Measurements from ENCODE around the gene DOK5. TPM values are rescaled to one million over a fixed set of nuclear protein-coding genes. Genes with fewer than 3 reads are reported as not detected.

DOK5 gene
- total and polyA plus RNA-seq, 2 donors from 2014 or later: 4.8 to 5.4 TPM

DNA sequence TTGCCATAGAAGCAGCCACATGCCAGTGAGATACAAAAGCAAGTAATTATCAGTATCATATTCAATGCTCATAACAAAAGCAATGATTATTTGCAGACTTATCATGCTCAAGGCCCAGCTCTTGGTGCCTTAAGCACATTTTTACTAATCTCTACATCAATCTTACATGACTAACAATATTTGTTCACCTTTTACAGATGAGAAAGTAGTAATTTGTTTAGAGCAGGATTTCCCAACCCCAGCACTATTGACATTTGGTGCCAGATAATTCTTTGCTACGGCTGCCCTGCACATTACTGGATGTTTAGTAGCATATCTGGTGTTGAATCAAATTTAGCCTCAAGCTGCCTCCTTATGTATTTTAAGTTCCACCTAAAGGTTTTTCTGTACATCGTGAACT, 19.0 kb upstream of the DOK5 start:
- Histone ChIP-seq H3K4me3 (ENCODE audit: low read length in 3 of 3) (no peak overlapping the region), H3K27me3 (ENCODE audit: control insufficient read depth, insufficient read depth, low read length) (no peaks in the 10 kb centered on the region), H3K4me1 (ENCODE audit: control insufficient read depth in 2 of 3, insufficient read depth in 2 of 3, low read depth in 1 of 3, low read length in 3 of 3) (no peaks in the 10 kb centered on the region), H3K27ac (ENCODE audit: low read depth in 2 of 2, low read length in 2 of 2) (no peak overlapping the region), H3K36me3 (ENCODE audit: control insufficient read depth in 2 of 3, insufficient read depth in 3 of 3, low read length in 3 of 3) (no peaks in the 10 kb centered on the region), H3K9me3 (ENCODE audit: control insufficient read depth in 2 of 3, insufficient read depth in 1 of 3, low read length in 3 of 3) (peaks cover 0 to 5% (median 0%) of the 10 kb centered on the region in 3 donors), H3K9ac (ENCODE audit: low read length in 3 of 3) (no peak overlapping the region)
- DNase-seq (no peak), FAIRE-seq (no peak)
- intact Hi-C loops (cut with DNase I): no loop called here
- TF ChIP-seq, protein P1, sequence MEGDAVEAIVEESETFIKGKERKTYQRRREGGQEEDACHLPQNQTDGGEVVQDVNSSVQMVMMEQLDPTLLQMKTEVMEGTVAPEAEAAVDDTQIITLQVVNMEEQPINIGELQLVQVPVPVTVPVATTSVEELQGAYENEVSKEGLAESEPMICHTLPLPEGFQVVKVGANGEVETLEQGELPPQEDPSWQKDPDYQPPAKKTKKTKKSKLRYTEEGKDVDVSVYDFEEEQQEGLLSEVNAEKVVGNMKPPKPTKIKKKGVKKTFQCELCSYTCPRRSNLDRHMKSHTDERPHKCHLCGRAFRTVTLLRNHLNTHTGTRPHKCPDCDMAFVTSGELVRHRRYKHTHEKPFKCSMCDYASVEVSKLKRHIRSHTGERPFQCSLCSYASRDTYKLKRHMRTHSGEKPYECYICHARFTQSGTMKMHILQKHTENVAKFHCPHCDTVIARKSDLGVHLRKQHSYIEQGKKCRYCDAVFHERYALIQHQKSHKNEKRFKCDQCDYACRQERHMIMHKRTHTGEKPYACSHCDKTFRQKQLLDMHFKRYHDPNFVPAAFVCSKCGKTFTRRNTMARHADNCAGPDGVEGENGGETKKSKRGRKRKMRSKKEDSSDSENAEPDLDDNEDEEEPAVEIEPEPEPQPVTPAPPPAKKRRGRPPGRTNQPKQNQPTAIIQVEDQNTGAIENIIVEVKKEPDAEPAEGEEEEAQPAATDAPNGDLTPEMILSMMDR (IDR thresholded peaks at IDR 0.05; ENCODE audit: borderline replicate concordance, extremely low read depth, insufficient read depth): no peak

DNA sequence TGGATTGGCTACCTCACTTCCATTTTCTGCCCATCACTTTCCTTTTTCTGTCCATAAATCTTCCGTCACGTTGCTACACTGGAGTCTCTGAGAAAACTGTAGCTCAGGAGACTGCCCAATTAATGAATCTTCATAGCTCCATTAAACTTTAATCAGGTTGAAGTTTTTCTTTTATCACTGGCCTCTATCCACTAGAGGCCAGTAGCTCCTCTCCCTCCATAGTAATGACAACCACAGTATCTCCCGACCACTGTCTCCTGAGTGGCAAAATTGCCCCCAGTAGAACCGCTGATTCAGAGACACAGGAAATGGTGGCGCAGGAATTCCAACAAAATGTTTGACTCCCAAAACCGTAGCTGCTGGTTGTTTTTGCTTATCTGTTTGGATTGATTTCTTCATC, 18.4 kb upstream of the DOK5 start:
- Histone ChIP-seq H3K4me1 (ENCODE audit: control insufficient read depth in 2 of 3, insufficient read depth in 2 of 3, low read depth in 1 of 3, low read length in 3 of 3) (no peaks in the 10 kb centered on the region), H3K27me3 (ENCODE audit: control insufficient read depth, insufficient read depth, low read length) (no peaks in the 10 kb centered on the region), H3K9me3 (ENCODE audit: control insufficient read depth in 2 of 3, insufficient read depth in 1 of 3, low read length in 3 of 3) (peaks cover 0 to 5% (median 0%) of the 10 kb centered on the region in 3 donors), H3K9ac (ENCODE audit: low read length in 3 of 3) (no peak overlapping the region), H3K36me3 (ENCODE audit: control insufficient read depth in 2 of 3, insufficient read depth in 3 of 3, low read length in 3 of 3) (no peaks in the 10 kb centered on the region), H3K27ac (ENCODE audit: low read depth in 2 of 2, low read length in 2 of 2) (no peak overlapping the region), H3K4me3 (ENCODE audit: low read length in 3 of 3) (no peak overlapping the region)
- DNase-seq (no peak), FAIRE-seq (no peak)
- intact Hi-C loops (cut with DNase I): no loop called here
- TF ChIP-seq, protein P1 (IDR thresholded peaks at IDR 0.05; ENCODE audit: borderline replicate concordance, extremely low read depth, insufficient read depth): no peak

DNA sequence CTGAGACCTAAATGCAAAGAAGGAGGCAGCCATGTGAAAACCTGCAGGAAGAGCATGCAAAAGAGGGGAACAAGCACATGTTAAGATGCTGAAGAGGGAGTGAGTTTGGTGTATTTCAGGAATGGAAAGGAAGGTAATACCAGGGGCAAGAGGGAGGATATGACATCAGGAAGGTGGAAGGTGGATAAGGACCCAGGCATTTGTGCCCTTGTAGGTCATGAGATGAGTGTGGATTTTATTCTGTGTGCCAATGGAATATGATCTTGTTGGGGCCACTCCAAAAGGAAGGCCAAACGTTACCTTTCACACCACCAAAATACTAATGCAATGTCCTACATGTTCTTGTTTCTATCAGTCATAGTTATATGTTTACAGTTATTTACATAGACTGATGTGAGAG, 17.2 kb upstream of the DOK5 start:
- Histone ChIP-seq H3K4me1 (ENCODE audit: control insufficient read depth in 2 of 3, insufficient read depth in 2 of 3, low read depth in 1 of 3, low read length in 3 of 3) (no peaks in the 10 kb centered on the region), H3K27ac (ENCODE audit: low read depth in 2 of 2, low read length in 2 of 2) (no peak overlapping the region), H3K36me3 (ENCODE audit: control insufficient read depth in 2 of 3, insufficient read depth in 3 of 3, low read length in 3 of 3) (no peaks in the 10 kb centered on the region), H3K4me3 (ENCODE audit: low read length in 3 of 3) (no peak overlapping the region), H3K27me3 (ENCODE audit: control insufficient read depth, insufficient read depth, low read length) (no peaks in the 10 kb centered on the region), H3K9me3 (ENCODE audit: control insufficient read depth in 2 of 3, insufficient read depth in 1 of 3, low read length in 3 of 3) (peaks cover 0 to 5% (median 0%) of the 10 kb centered on the region in 3 donors), H3K9ac (ENCODE audit: low read length in 3 of 3) (no peak overlapping the region)
- no peak for DNase-seq
- intact Hi-C loops (cut with DNase I): no loop called here
- no peak for FAIRE-seq
- TF ChIP-seq, protein P1 (IDR thresholded peaks at IDR 0.05; ENCODE audit: borderline replicate concordance, extremely low read depth, insufficient read depth): no peak

DNA sequence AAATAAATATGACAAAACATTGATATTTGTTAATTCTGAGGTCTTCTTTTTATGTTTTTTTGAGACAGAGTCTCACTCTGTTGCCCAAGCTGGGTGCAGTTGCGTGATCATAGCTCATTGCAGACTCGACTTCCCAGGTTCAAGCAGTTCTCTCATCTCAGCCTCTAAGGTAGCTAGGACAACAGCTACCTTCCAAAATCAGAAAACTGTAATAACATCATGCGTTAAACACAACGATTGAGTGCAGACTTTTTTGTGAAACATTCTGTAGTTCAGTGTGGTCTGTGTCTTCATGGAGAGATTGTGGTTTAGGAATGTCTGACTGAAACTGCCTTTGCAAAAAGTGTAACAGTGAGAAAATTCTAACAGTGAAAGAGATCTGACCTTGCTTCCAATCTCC, 16.1 kb upstream of the DOK5 start:
- intact Hi-C loops (cut with DNase I): no loop called here
- H3K4me3 ChIP-seq (ENCODE audit: low read length in 3 of 3): no peak overlapping the region
- TF ChIP-seq, protein P1 (IDR thresholded peaks at IDR 0.05; ENCODE audit: borderline replicate concordance, extremely low read depth, insufficient read depth): no peak
- FAIRE-seq (no peak), DNase-seq (no peak)
- H3K9me3 ChIP-seq (ENCODE audit: control insufficient read depth in 2 of 3, insufficient read depth in 1 of 3, low read length in 3 of 3): peaks cover 0 to 5% (median 0%) of the 10 kb centered on the region in 3 donors
- H3K4me1 ChIP-seq (ENCODE audit: control insufficient read depth in 2 of 3, insufficient read depth in 2 of 3, low read depth in 1 of 3, low read length in 3 of 3): no peaks in the 10 kb centered on the region
- H3K27ac ChIP-seq (ENCODE audit: low read depth in 2 of 2, low read length in 2 of 2): no peak overlapping the region
- no peaks in the 10 kb centered on the region for H3K27me3 ChIP-seq (ENCODE audit: control insufficient read depth, insufficient read depth, low read length)
- H3K9ac ChIP-seq (ENCODE audit: low read length in 3 of 3): no peak overlapping the region
- no peaks in the 10 kb centered on the region for H3K36me3 ChIP-seq (ENCODE audit: control insufficient read depth in 2 of 3, insufficient read depth in 3 of 3, low read length in 3 of 3)

All from kidney (tissue), 14 donors.